Superior temporal gyrus (tissue), 1 donor: Measurements from ENCODE around the gene SYPL1.
A peak's percentile ranks its signal among the peaks of the same experiment; 100 is the strongest.

Experiments used
- DNase-seq: peaks from one replicate; pipeline ENCODE4 v3.0.0-alpha.2; 2016; ENCODE audit errors: extremely low spot score

Gene SYPL1

GRCh38 chr7:106121189-106121810 is 9.2 kb upstream of the SYPL1 start:
- no peak for DNase-seq

- DNase-seq, result no peak
Measured at GRCh38 chr7:106120500-106120899, 8.4 kb upstream of the SYPL1 start.

GRCh38 chr7:106119719-106120118 is 7.6 kb upstream of the SYPL1 start:
- DNase-seq, result no peak

- DNase-seq, result no peak
Measured at GRCh38 chr7:106117786-106118544, 5.9 kb upstream of the SYPL1 start.

GRCh38 chr7:106116161-106116704 is 4.1 kb upstream of the SYPL1 start:
- no peak for DNase-seq

GRCh38 chr7:106114716-106115383 is 2.7 kb upstream of the SYPL1 start:
- no peak for DNase-seq

- no peak for DNase-seq
Measured at GRCh38 chr7:106112972-106113421, 885 bp upstream of the SYPL1 start.

- DNase-seq, result peak; percentile 72
Measured at GRCh38 chr7:106111655-106112117, 426 bp downstream of the SYPL1 start.

GRCh38 chr7:106110885-106111654 is 1.0 kb downstream of the SYPL1 start:
- DNase-seq, result no peak

- DNase-seq, result peak; percentile 40
Measured at GRCh38 chr7:106110238-106110560, 1.9 kb downstream of the SYPL1 start.

GRCh38 chr7:106109521-106110237 is 2.4 kb downstream of the SYPL1 start:
- no peak for DNase-seq

- no peak for DNase-seq
Measured at GRCh38 chr7:106108991-106109390, 3.1 kb downstream of the SYPL1 start.

GRCh38 chr7:106104721-106105260 is 7.3 kb downstream of the SYPL1 start:
- DNase-seq, result no peak

GRCh38 chr7:106102387-106102966 is 9.6 kb downstream of the SYPL1 start:
- no peak for DNase-seq

GRCh38 chr7:106101726-106102125 is 10.4 kb downstream of the SYPL1 start:
- DNase-seq, result no peak

- DNase-seq, result no peak
Measured at GRCh38 chr7:106100863-106101629, 11.1 kb downstream of the SYPL1 start.

GRCh38 chr7:106099539-106099938 is 12.6 kb downstream of the SYPL1 start:
- DNase-seq, result no peak

GRCh38 chr7:106098889-106099288 is 13.2 kb downstream of the SYPL1 start:
- DNase-seq, result no peak

GRCh38 chr7:106095634-106096033 is 16.5 kb downstream of the SYPL1 start:
- DNase-seq, result no peak

GRCh38 chr7:106094780-106095179 is 17.3 kb downstream of the SYPL1 start:
- DNase-seq, result no peak
